Liver (tissue), 3 donors: Measurements from ENCODE around the gene ARV1.

Experiments used
- EGR1 ChIP-seq, 2 donors: IDR thresholded peaks; 2 replicates each; pipeline ENCODE4 v1.6.1; 2016 to 2018; ENCODE audit warnings: antibody characterized with exemption in 2 of 2, low read depth in 2 of 2
- FOXA1 ChIP-seq: IDR thresholded peaks from 2 replicates; pipeline ENCODE4 v1.6.1; 2016; ENCODE audit warnings: antibody characterized with exemption
- GABPA ChIP-seq, 2 donors: IDR thresholded peaks in 1 of 2; conservative IDR thresholded peaks in 1 of 2; 2 replicates each; pipeline ENCODE4 v1.6.1; 2016; ENCODE audit warnings: antibody characterized with exemption in 2 of 2, mild to moderate bottlenecking in 1 of 2, moderate library complexity in 1 of 2
- HNF4G ChIP-seq: IDR thresholded peaks from 2 replicates; pipeline ENCODE4 v1.6.1; 2016; ENCODE audit warnings: antibody characterized with exemption
- JUND ChIP-seq, 2 donors: IDR thresholded peaks; 2 replicates each; pipeline ENCODE4 v1.6.1; 2016; ENCODE audit warnings: antibody characterized with exemption in 2 of 2
- RAD21 ChIP-seq, 2 donors: IDR thresholded peaks; 2 replicates each; pipeline ENCODE4 v1.6.1; 2016; ENCODE audit warnings: antibody characterized with exemption in 2 of 2, mild to moderate bottlenecking in 2 of 2
- SP1 ChIP-seq: IDR thresholded peaks from 2 replicates; pipeline ENCODE4 v1.6.1; 2018; ENCODE audit warnings: antibody characterized with exemption, mild to moderate bottlenecking
- TAF1 ChIP-seq: conservative IDR thresholded peaks from 2 replicates; pipeline ENCODE4 v1.6.1; 2016; ENCODE audit warnings: antibody characterized with exemption, mild to moderate bottlenecking
- YY1 ChIP-seq: IDR thresholded peaks from 2 replicates; pipeline ENCODE4 v1.6.1; 2016; ENCODE audit warnings: antibody characterized with exemption, mild to moderate bottlenecking
- TF ChIP-seq, protein P1 (sequence below): fragments of 150-350 bp; IDR thresholded peaks from 2 replicates; pipeline ENCODE4 v1.5.1; 2017; ENCODE audit warnings: improper control_type of control experiment, low read depth, low read length; ENCODE audit not compliant: missing input control
- TF ChIP-seq, protein P2 (sequence below): IDR thresholded peaks from 2 replicates; pipeline ENCODE4 v1.6.1; 2016; ENCODE audit warnings: antibody characterized with exemption
- TF ChIP-seq, protein P3 (sequence below): IDR thresholded peaks from 2 replicates; pipeline ENCODE4 v1.6.1; 2016; ENCODE audit warnings: antibody characterized with exemption
- TF ChIP-seq, protein P4 (sequence below): IDR thresholded peaks from 2 replicates; pipeline ENCODE4 v1.6.1; 2016; ENCODE audit warnings: antibody characterized with exemption
- TF ChIP-seq, protein P5 (sequence below): IDR thresholded peaks from 2 replicates; pipeline ENCODE4 v1.6.1; 2016; ENCODE audit warnings: antibody characterized with exemption, mild to moderate bottlenecking
- donor health status: healthy.
- donor health status: healthy.

DNA sequence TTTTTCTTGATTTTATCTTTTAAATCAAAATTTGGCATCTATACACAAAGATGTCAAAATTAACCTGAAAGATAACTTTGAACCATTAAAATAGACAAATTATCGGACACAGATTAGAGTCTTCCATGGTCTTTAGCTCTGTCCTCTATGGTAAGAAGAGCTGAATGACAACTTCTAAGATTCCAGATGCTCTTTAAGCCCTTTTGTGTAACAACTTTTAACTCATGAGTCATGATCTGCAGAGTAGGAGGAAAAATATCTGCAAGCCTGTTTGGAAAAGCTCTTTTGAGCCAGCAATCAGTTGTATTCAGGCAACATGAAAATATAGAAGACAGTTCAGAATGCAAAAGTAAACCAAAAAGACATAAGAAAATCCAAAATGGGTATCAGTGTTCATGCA lies 38.0 kb upstream of the ARV1 start:
- TF ChIP-seq, protein P1, sequence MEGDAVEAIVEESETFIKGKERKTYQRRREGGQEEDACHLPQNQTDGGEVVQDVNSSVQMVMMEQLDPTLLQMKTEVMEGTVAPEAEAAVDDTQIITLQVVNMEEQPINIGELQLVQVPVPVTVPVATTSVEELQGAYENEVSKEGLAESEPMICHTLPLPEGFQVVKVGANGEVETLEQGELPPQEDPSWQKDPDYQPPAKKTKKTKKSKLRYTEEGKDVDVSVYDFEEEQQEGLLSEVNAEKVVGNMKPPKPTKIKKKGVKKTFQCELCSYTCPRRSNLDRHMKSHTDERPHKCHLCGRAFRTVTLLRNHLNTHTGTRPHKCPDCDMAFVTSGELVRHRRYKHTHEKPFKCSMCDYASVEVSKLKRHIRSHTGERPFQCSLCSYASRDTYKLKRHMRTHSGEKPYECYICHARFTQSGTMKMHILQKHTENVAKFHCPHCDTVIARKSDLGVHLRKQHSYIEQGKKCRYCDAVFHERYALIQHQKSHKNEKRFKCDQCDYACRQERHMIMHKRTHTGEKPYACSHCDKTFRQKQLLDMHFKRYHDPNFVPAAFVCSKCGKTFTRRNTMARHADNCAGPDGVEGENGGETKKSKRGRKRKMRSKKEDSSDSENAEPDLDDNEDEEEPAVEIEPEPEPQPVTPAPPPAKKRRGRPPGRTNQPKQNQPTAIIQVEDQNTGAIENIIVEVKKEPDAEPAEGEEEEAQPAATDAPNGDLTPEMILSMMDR, result no peak
- TF ChIP-seq HNF4G (no peak), FOXA1 (no peak), JUND (IDR thresholded peaks at IDR 0.05) (no peak), RAD21 (IDR thresholded peaks at IDR 0.05) (no peak), TAF1 (no peak), GABPA (IDR thresholded peaks at IDR 0.05 in 1 of 2, conservative IDR thresholded peaks at IDR 0.05 in 1 of 2) (no peak), EGR1 (IDR thresholded peaks at IDR 0.05; ENCODE audit: low read depth in 2 of 2) (no peak), YY1 (no peak), SP1 (no peak)
- TF ChIP-seq, protein P2, sequence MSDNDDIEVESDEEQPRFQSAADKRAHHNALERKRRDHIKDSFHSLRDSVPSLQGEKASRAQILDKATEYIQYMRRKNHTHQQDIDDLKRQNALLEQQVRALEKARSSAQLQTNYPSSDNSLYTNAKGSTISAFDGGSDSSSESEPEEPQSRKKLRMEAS, result no peak
- TF ChIP-seq, protein P3, sequence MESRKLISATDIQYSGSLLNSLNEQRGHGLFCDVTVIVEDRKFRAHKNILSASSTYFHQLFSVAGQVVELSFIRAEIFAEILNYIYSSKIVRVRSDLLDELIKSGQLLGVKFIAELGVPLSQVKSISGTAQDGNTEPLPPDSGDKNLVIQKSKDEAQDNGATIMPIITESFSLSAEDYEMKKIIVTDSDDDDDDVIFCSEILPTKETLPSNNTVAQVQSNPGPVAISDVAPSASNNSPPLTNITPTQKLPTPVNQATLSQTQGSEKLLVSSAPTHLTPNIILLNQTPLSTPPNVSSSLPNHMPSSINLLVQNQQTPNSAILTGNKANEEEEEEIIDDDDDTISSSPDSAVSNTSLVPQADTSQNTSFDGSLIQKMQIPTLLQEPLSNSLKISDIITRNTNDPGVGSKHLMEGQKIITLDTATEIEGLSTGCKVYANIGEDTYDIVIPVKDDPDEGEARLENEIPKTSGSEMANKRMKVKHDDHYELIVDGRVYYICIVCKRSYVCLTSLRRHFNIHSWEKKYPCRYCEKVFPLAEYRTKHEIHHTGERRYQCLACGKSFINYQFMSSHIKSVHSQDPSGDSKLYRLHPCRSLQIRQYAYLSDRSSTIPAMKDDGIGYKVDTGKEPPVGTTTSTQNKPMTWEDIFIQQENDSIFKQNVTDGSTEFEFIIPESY, result no peak
- TF ChIP-seq, protein P4, sequence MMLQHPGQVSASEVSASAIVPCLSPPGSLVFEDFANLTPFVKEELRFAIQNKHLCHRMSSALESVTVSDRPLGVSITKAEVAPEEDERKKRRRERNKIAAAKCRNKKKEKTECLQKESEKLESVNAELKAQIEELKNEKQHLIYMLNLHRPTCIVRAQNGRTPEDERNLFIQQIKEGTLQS, result no peak
- TF ChIP-seq, protein P5, sequence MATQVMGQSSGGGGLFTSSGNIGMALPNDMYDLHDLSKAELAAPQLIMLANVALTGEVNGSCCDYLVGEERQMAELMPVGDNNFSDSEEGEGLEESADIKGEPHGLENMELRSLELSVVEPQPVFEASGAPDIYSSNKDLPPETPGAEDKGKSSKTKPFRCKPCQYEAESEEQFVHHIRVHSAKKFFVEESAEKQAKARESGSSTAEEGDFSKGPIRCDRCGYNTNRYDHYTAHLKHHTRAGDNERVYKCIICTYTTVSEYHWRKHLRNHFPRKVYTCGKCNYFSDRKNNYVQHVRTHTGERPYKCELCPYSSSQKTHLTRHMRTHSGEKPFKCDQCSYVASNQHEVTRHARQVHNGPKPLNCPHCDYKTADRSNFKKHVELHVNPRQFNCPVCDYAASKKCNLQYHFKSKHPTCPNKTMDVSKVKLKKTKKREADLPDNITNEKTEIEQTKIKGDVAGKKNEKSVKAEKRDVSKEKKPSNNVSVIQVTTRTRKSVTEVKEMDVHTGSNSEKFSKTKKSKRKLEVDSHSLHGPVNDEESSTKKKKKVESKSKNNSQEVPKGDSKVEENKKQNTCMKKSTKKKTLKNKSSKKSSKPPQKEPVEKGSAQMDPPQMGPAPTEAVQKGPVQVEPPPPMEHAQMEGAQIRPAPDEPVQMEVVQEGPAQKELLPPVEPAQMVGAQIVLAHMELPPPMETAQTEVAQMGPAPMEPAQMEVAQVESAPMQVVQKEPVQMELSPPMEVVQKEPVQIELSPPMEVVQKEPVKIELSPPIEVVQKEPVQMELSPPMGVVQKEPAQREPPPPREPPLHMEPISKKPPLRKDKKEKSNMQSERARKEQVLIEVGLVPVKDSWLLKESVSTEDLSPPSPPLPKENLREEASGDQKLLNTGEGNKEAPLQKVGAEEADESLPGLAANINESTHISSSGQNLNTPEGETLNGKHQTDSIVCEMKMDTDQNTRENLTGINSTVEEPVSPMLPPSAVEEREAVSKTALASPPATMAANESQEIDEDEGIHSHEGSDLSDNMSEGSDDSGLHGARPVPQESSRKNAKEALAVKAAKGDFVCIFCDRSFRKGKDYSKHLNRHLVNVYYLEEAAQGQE, result no peak
